HepG2 (cell line): ENCODE measurements around the gene METAP1D.

Experiments used
- CBFB ChIP-seq: sonication (generic); formaldehyde crosslinking; IDR thresholded peaks from 2 replicates; pipeline ENCODE4 v1.4.0; 2020; ENCODE audit warnings: missing genetic modification reagents
- CTCF ChIP-seq: sonication (generic); formaldehyde crosslinking; IDR thresholded peaks from 2 replicates; pipeline ENCODE4 v1.5.0; 2020; ENCODE audit warnings: mild to moderate bottlenecking, missing genetic modification reagents, moderate library complexity
- RFX5 ChIP-seq: IDR thresholded peaks from 2 replicates; pipeline ENCODE4 v1.6.1; 2011; ENCODE audit warnings: low read depth, low read length, improper control_type of control experiment
- ZBTB20 ChIP-seq: sonication (generic); formaldehyde crosslinking; IDR thresholded peaks from 2 replicates; pipeline ENCODE4 v1.8.1; 2023; ENCODE audit warnings: missing genetic modification reagents, low read depth, mild to moderate bottlenecking, borderline replicate concordance
- ZBTB4 ChIP-seq: sonication (generic); formaldehyde crosslinking; IDR thresholded peaks from 2 replicates; pipeline ENCODE4 v1.4.0; 2020; ENCODE audit warnings: missing genetic modification reagents, mild to moderate bottlenecking, borderline replicate concordance
- ZNF280D ChIP-seq: sonication (generic); formaldehyde crosslinking; IDR thresholded peaks from 2 replicates; pipeline ENCODE4 v1.5.1; 2020; ENCODE audit warnings: mild to moderate bottlenecking, missing genetic modification reagents
- ZNF660 ChIP-seq: sonication (generic); formaldehyde crosslinking; IDR thresholded peaks from 2 replicates; pipeline ENCODE4 v1.5.1; 2020; ENCODE audit warnings: mild to moderate bottlenecking, low read depth, missing genetic modification reagents, borderline replicate concordance
- ZNF770 ChIP-seq: sonication (generic); formaldehyde crosslinking; IDR thresholded peaks from 2 replicates; pipeline ENCODE4 v1.5.0; 2020; ENCODE audit warnings: mild to moderate bottlenecking, missing genetic modification reagents
- ZNF772 ChIP-seq: sonication (generic); formaldehyde crosslinking; IDR thresholded peaks from 2 replicates; pipeline ENCODE4 v1.5.0; 2020; ENCODE audit warnings: mild to moderate bottlenecking, missing genetic modification reagents
- TF ChIP-seq, protein P1 (sequence below): IDR thresholded peaks from 2 replicates; pipeline ENCODE4 v1.6.1; 2012; ENCODE audit warnings: inconsistent platforms

DNA sequence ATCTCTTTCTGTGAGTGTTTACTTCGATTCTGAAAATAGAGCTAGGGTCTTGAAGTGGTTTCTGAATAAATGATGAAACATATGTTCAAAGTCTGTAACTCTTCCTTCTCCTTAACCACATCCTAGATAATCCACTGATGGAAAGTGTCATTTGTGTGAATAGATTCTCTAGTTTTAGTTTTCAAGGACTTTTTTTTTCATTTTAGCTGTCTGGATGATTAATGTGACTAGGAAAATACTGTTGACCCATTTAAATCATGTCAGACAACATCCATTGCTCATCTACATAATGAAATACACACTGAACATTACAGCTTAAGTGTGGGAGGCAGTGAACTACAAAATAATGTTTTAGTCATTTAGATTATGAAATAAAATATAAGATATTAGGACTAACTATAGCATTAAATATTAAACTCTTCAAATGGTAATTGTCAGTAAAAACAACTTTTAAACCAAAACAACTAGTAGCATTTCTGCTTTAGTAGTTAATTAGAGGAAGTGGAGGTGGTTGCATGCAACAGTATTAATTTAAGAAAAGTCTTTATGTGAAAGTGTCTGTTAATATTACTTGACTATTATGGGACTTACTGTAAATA, 46.4 kb downstream of the METAP1D start:
- TF ChIP-seq ZBTB20 (CRISPR knock-in tag) (no peak), CTCF (CRISPR knock-in tag) (no peak), ZNF770 (no peak), ZNF772 (no peak), RFX5 (no peak), ZNF660 (CRISPR knock-in tag) (no peak), ZNF280D (CRISPR knock-in tag) (no peak), ZBTB4 (no peak), CBFB (no peak)
- TF ChIP-seq, protein P1, sequence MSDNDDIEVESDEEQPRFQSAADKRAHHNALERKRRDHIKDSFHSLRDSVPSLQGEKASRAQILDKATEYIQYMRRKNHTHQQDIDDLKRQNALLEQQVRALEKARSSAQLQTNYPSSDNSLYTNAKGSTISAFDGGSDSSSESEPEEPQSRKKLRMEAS = no peak
